Ovary (tissue), 3 donors: ENCODE results near the gene CEP44.

ENCODE experiments used
- CTCF ChIP-seq, 3 donors: fragments of 450-650 bp in 2 of 3; fragments of 200-600 bp in 1 of 3; IDR thresholded peaks; one replicate each; pipeline versions ENCODE4 v1.5.1 to v1.8.0; 2016 to 2022; ENCODE audit warnings: antibody characterized with exemption in 3 of 3, mild to moderate bottlenecking in 1 of 3
- POLR2A ChIP-seq: fragments of 450-650 bp; IDR thresholded peaks from one replicate; pipeline ENCODE4 v1.6.1; 2017; ENCODE audit warnings: antibody characterized with exemption, mild to moderate bottlenecking, moderate library complexity
- donor health status: DM: no; HTN: no; CAD: no.

- TF ChIP-seq CTCF (IDR thresholded peaks at IDR 0.05), result no peak
- TF ChIP-seq POLR2A, result no peak
These were observed 6.3 kb upstream of the CEP44 start for GRCh38 chr4:174277433-174277832.
